Measurements from ENCODE around the gene CHN2.

Gene CHN2

DNA sequence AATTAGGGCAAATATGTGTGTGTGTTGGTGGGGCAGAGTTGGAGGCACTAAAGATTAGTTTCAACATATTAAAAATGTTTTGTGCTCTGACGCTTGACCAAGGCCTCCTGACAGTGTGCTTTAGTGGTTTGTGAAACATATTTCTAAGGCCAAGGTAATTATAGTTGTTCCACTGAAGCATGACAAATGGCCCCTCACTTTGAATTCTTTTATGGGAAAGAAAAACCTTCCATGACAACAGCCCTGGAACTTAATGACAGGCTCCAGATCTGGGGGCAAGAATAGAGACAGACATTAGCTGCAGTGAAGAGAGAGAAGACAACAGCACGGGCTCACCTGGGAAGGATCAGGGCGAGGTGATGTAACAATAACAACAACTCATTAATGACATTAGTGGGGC, 155.8 kb downstream of the CHN2 start:
- TF ChIP-seq, protein P1, sequence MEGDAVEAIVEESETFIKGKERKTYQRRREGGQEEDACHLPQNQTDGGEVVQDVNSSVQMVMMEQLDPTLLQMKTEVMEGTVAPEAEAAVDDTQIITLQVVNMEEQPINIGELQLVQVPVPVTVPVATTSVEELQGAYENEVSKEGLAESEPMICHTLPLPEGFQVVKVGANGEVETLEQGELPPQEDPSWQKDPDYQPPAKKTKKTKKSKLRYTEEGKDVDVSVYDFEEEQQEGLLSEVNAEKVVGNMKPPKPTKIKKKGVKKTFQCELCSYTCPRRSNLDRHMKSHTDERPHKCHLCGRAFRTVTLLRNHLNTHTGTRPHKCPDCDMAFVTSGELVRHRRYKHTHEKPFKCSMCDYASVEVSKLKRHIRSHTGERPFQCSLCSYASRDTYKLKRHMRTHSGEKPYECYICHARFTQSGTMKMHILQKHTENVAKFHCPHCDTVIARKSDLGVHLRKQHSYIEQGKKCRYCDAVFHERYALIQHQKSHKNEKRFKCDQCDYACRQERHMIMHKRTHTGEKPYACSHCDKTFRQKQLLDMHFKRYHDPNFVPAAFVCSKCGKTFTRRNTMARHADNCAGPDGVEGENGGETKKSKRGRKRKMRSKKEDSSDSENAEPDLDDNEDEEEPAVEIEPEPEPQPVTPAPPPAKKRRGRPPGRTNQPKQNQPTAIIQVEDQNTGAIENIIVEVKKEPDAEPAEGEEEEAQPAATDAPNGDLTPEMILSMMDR (IDR thresholded peaks at IDR 0.05; ENCODE audit: low read depth, low read length) = no peak
- H3K27me3 ChIP-seq = no peaks in the 10 kb centered on the region
- H3K4me1 ChIP-seq = no peaks in the 10 kb centered on the region
- no peak overlapping the region for H3K4me3 ChIP-seq (ENCODE audit: low read depth, low read length)
- DNase-seq = no peak
- H3K9me3 ChIP-seq = no peaks in the 10 kb centered on the region
- no peaks in the 10 kb centered on the region for H3K36me3 ChIP-seq

DNA sequence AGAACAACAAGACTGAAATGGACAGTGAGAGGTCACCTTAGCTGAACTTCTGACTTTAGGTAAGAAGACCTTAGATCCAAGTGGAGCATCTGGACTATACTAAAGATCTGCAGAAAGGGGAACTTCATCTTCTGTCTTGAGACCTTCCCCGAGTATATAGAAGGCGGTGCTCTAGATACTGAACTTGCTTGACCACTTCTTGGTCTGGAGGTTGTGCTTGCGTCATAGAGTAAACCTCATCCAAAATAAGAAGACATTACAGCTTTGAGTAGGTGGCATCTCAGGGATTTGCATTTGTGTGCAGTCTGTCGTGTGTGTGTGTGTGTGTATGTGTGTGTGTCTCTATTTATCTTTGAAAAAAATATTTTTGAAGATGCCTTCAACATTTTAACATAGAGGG, 157.5 kb downstream of the CHN2 start:
- Histone ChIP-seq H3K4me3 (ENCODE audit: low read depth, low read length) (no peak overlapping the region), H3K27me3 (no peaks in the 10 kb centered on the region), H3K36me3 (no peaks in the 10 kb centered on the region), H3K4me1 (no peaks in the 10 kb centered on the region), H3K9me3 (no peaks in the 10 kb centered on the region)
- no peak for DNase-seq
- TF ChIP-seq, protein P1 (IDR thresholded peaks at IDR 0.05; ENCODE audit: low read depth, low read length) = no peak

DNA sequence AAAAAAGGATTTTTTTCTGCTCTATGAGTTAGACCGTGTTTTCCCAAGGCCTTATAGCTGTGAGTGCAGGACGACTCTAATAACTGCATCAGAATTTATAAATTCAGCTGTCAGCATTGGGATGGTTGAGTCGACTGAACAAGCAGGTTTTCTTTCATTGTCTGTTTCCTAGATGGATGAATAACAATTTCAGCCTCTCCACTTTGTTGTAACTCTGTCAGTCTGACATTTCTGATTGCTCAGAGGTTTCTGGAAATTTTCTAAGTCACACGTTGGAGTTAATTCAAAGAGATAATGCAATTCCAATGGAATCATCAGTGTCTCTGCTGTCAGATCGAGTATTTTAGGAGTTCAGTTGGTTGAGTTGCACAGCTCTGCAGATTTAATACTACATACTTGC, 159.2 kb downstream of the CHN2 start:
- no peaks in the 10 kb centered on the region for H3K4me1 ChIP-seq
- no peak for DNase-seq
- H3K36me3 ChIP-seq = no peaks in the 10 kb centered on the region
- TF ChIP-seq, protein P1 (IDR thresholded peaks at IDR 0.05; ENCODE audit: low read depth, low read length) = no peak
- H3K27me3 ChIP-seq = no peaks in the 10 kb centered on the region
- no peak overlapping the region for H3K4me3 ChIP-seq (ENCODE audit: low read depth, low read length)
- no peaks in the 10 kb centered on the region for H3K9me3 ChIP-seq

DNA sequence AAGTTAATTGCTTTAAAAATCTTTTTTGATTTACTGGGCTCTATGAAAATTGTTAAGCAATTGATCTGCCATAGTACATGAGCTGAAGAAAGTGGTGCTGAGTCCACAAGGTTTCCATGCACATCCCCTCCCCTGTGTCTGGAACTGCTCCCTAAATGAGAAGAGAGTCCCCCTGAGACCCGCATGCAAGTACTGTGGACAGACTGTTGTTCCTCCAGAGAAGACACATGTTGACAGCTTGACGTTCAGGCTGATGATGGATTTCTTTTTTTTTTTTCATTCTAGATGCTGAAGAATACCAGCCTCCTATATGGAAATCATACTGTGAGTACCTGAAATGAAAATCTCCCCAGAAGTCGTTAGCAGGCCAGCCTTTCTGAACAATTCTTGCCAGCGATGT, 159.8 kb downstream of the CHN2 start:
- Histone ChIP-seq H3K4me3 (ENCODE audit: low read depth, low read length) (no peak overlapping the region), H3K36me3 (no peaks in the 10 kb centered on the region), H3K4me1 (no peaks in the 10 kb centered on the region), H3K9me3 (no peaks in the 10 kb centered on the region), H3K27me3 (no peaks in the 10 kb centered on the region)
- TF ChIP-seq, protein P1 (IDR thresholded peaks at IDR 0.05; ENCODE audit: low read depth, low read length) = no peak
- DNase-seq = no peak

DNA sequence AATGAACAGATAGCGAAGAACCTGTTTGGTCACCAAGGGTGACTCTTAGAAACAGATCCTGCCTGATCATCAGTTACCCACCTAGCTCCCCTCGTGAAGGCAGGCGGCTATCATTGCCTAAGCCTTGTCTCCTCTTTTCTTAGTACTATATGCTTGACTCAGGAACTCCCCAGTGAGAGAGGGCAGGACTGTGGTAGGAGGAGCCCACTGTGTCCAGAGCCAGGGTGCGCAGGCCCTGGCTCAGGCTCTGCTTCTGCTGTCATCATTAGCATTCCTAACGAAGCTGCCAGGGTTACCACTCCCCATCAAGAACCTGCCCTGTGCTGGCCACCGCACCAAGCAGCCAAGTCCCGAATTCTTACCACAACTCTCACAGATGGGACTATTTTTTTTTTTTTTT, 160.8 kb downstream of the CHN2 start:
- Histone ChIP-seq H3K4me1 (no peaks in the 10 kb centered on the region), H3K27me3 (no peaks in the 10 kb centered on the region), H3K9me3 (no peaks in the 10 kb centered on the region), H3K36me3 (no peaks in the 10 kb centered on the region), H3K4me3 (ENCODE audit: low read depth, low read length) (no peak overlapping the region)
- DNase-seq = no peak
- TF ChIP-seq, protein P1 (IDR thresholded peaks at IDR 0.05; ENCODE audit: low read depth, low read length) = no peak

DNA sequence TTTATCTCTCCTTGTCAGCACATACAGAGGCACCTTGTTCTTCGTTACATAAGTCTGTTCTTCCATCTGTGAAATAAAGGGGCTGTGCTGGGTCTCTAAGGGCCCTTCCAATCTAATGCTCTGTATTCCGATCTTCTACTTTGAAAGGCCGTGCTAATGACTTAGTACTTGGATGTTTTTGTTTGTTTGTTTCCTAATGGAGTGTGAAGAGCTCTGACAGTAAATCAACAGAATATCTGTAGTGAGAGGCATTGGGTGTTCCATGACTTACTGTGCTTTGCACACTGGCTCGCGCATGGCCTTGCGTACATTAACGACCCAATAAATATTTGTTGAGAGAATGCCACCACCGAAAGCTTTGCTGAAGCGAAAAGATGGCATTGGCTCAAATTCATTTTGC, 162.1 kb downstream of the CHN2 start:
- Histone ChIP-seq H3K9me3 (no peaks in the 10 kb centered on the region), H3K4me3 (ENCODE audit: low read depth, low read length) (no peak overlapping the region), H3K4me1 (no peaks in the 10 kb centered on the region), H3K27me3 (no peaks in the 10 kb centered on the region), H3K36me3 (no peaks in the 10 kb centered on the region)
- TF ChIP-seq, protein P1 (IDR thresholded peaks at IDR 0.05; ENCODE audit: low read depth, low read length) = no peak
- no peak for DNase-seq
